B cell (primary cell): ENCODE data around the gene CD81. TPM values are rescaled to one million over a fixed set of nuclear protein-coding genes. Genes with fewer than 3 reads are reported as not detected.

Experiments used
- ATAC-seq: fragments of 200-7000 bp; cut with Tn5 transposase; one replicate; pipeline ENCODE4 v1.10.0; 2021; ENCODE audit warnings: low read depth, mild to moderate bottlenecking, moderate number of reproducible peaks, moderate library complexity
- CTCF ChIA-PET: fragments of 350-600 bp; sonication (Branson Sonifier 250); formaldehyde crosslinking; loops from one replicate; lab custom pipeline; 2021; ENCODE audit warnings: antibody characterized with exemption, inconsistent platforms; lab: Charles Lee
- POLR2A ChIA-PET: fragments of 350-600 bp; sonication (Branson Sonifier 250); formaldehyde crosslinking; loops from one replicate; lab custom pipeline; 2021; ENCODE audit warnings: antibody characterized with exemption; lab: Charles Lee
- DNase-seq: peaks from one replicate; pipeline ENCODE4 v3.0.0; 2013
- H2AFZ ChIP-seq: 2 replicates; pipeline ENCODE4 v1.6.1; 2012; ENCODE audit warnings: mild to moderate bottlenecking, low read depth, low read length; ENCODE audit not compliant: insufficient read depth, poor library complexity, severe bottlenecking
- H3K27ac ChIP-seq, 2 donors: 1 replicate in 1 of 2; 2 replicates in 1 of 2; pipeline ENCODE4 v1.5.1; 2012 to 2013; ENCODE audit warnings: low read length in 2 of 2, mild to moderate bottlenecking in 2 of 2, moderate library complexity in 1 of 2
- H3K27me3 ChIP-seq, 4 experiments: fragments of 200-600 bp in 1 of 4; sonication (generic) in 1 of 4; replicated peaks in 1 of 4; 1 replicate in 2 of 4; 2 replicates in 2 of 4; pipeline versions ENCODE4 v1.6.1 to v1.7.0; 2013 to 2016; ENCODE audit warnings: low read length in 3 of 4, mild to moderate bottlenecking in 2 of 4, mixed read lengths in 1 of 4, moderate library complexity in 1 of 4; ENCODE audit not compliant: insufficient read depth in 4 of 4, control insufficient read depth in 3 of 4; ENCODE audit errors: control extremely low read depth in 1 of 4
- H3K36me3 ChIP-seq, 2 experiments: replicated peaks in 1 of 2; 1 replicate in 1 of 2; 2 replicates in 1 of 2; pipeline versions ENCODE4 v1.6.1 to v1.7.1; 2013; ENCODE audit warnings: low read length in 1 of 2; ENCODE audit not compliant: insufficient read depth in 2 of 2, control insufficient read depth in 1 of 2; ENCODE audit errors: control extremely low read depth in 1 of 2, extremely low read depth in 1 of 2
- H3K4me1 ChIP-seq, 2 donors: fragments of 200-600 bp in 1 of 2; sonication (generic) in 1 of 2; 1 replicate in 1 of 2; 2 replicates in 1 of 2; pipeline versions ENCODE4 v1.5.1 to v1.6.1; 2013 to 2017; ENCODE audit warnings: low read length in 2 of 2; ENCODE audit not compliant: control insufficient read depth in 2 of 2, insufficient read depth in 2 of 2
- H3K4me2 ChIP-seq: replicated peaks from 2 replicates; pipeline ENCODE3; 2012; ENCODE audit warnings: mild to moderate bottlenecking, low read depth, low read length; ENCODE audit not compliant: poor library complexity, severe bottlenecking
- H3K4me3 ChIP-seq, 5 experiments: fragments of 200-600 bp in 1 of 5; sonication (generic) in 1 of 5; 1 replicate in 3 of 5; 2 replicates in 2 of 5; pipeline versions ENCODE4 v1.5.1 to v1.7.0; 2011 to 2016; ENCODE audit warnings: low read length in 4 of 5, mild to moderate bottlenecking in 4 of 5, low read depth in 2 of 5, control low read depth in 1 of 5, moderate library complexity in 1 of 5; ENCODE audit not compliant: insufficient read depth in 1 of 5; ENCODE audit errors: control extremely low read depth in 1 of 5, extremely low read depth in 1 of 5
- H3K79me2 ChIP-seq: fragments of 200-600 bp; sonication (generic); one replicate; pipeline ENCODE4 v1.6.0; 2016; ENCODE audit warnings: low read length; ENCODE audit not compliant: control insufficient read depth, insufficient read depth
- H3K9ac ChIP-seq: fragments of 200-600 bp; sonication (generic); 2 replicates; pipeline ENCODE4 v1.6.1; 2017; ENCODE audit warnings: mild to moderate bottlenecking, low read length, moderate library complexity
- H3K9me3 ChIP-seq, 3 donors: one replicate each; pipeline versions ENCODE4 v1.6.1 to v1.7.1; 2013; ENCODE audit warnings: low read length in 2 of 3; ENCODE audit not compliant: control insufficient read depth in 2 of 3, insufficient read depth in 1 of 3; ENCODE audit errors: control extremely low read depth in 1 of 3
- H4K20me1 ChIP-seq: 2 replicates; pipeline ENCODE4 v1.6.0; 2012; ENCODE audit warnings: mild to moderate bottlenecking, low read length; ENCODE audit not compliant: insufficient read depth, control insufficient read depth, poor library complexity, severe bottlenecking
- H3K27ac Mint-ChIP-seq: one replicate; pipeline ENCODE4 v1.8.0; 2021; ENCODE audit warnings: mixed read lengths
- H3K27me3 Mint-ChIP-seq: one replicate; pipeline ENCODE4 v1.8.0; 2021; ENCODE audit warnings: mixed read lengths
- H3K4me1 Mint-ChIP-seq: one replicate; pipeline ENCODE4 v1.8.0; 2021; ENCODE audit warnings: mixed read lengths
- H3K4me3 Mint-ChIP-seq: one replicate; pipeline ENCODE4 v1.8.0; 2021; ENCODE audit warnings: mixed read lengths
- H3K9me3 Mint-ChIP-seq: one replicate; pipeline ENCODE4 v1.8.0; 2022; ENCODE audit warnings: mixed read lengths; ENCODE audit not compliant: insufficient read depth
- EZH2 ChIP-seq: IDR thresholded peaks from 2 replicates; pipeline ENCODE4 v1.6.1; 2012; ENCODE audit warnings: borderline replicate concordance, low read depth, mild to moderate bottlenecking, moderate library complexity, low read length; ENCODE audit not compliant: insufficient read depth, poor library complexity, severe bottlenecking
- WGBS: methylation state at CpG from one replicate; pipeline ENCODE4 v1.1.5; 2013; ENCODE audit warnings: missing lambda C conversion rate; ENCODE audit not compliant: insufficient coverage; 5-methylcytosine and 5-hydroxymethylcytosine counted together
- intact Hi-C: fragments of 100-400 bp; cut with micrococcal nuclease; formaldehyde crosslinking; loops from one replicate; pipeline ENCODE4 v1.10.0; 2022
- polyA plus RNA-seq: library from polyadenylated mRNA; depleted of rRNA; stranded (reverse); fragments of >200 nt; gene quantifications from 2 replicates; pipeline ENCODE4 v1.2.3, GENCODE V29; 2012
- total RNA-seq, 2 donors: library from RNA; stranded (reverse); fragments of 120-200 nt in 1 of 2; gene quantifications; 1 replicate in 1 of 2; 2 replicates in 1 of 2; pipeline versions ENCODE4 v1.2.3 to v1.2.4, GENCODE V29; 2013 to 2022
- TF ChIP-seq, protein P1 (sequence below): fragments of 200-600 bp; IDR thresholded peaks from one replicate; pipeline ENCODE4 v1.8.0; 2022; ENCODE audit warnings: antibody characterized with exemption, mild to moderate bottlenecking

Gene CD81
- total and polyA plus RNA-seq, 2 donors (not counting 1 experiment from before 2014, with no cell fraction given), result 253 to 361 TPM

DNA sequence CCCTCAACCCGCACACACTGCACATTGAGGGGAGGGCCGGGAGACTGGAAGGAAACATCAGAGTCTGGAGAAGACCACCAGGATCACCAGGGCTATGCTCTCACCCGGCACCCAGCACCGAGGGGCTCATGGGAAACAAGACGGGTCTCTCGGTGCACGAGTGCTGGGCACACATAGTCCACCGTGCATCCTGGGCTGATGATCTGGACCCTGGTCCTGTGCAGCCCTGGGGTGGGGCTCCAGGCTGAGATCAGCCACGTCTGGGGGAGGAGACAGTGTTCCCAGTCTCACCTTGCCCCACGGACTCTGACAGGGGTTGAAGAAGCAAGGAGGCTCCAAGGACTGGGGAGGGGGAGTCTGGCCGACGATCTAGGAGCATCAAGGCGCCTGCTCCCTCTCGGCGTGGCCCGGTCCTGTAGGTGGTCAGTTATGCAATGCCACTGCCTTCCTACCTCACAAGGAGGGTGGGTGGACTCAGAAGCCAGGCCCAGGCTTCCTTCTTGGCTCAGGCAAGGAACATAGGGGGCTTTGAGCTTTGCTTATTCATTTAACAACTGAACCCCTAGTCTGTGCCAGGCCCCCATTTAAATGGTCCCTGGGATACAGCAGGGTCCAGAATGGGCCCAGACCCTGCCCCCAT, 11.4 kb upstream of the CD81 start:
- Histone ChIP-seq H3K4me2 (no peak overlapping the region), H3K79me2 (no peaks in the 10 kb centered on the region), H3K4me3 (no peak overlapping the region), H3K4me1 (no peaks in the 10 kb centered on the region), H3K9me3 (no peaks in the 10 kb centered on the region), H3K9ac (no peak overlapping the region), H3K27ac (no peak overlapping the region), H3K36me3 (no peaks in the 10 kb centered on the region), H2AFZ (no peak overlapping the region), H3K27me3 (no peaks in the 10 kb centered on the region), H4K20me1 (no peaks in the 10 kb centered on the region)
- ATAC-seq (no peak), DNase-seq (no peak)
- Mint-ChIP-seq H3K27ac (no peak overlapping the region), H3K27me3 (no peaks in the 10 kb centered on the region), H3K9me3 (no peaks in the 10 kb centered on the region), H3K4me3 (no peak overlapping the region), H3K4me1 (peaks cover 2% of the 10 kb centered on the region)
- TF ChIP-seq EZH2, result no peak
- TF ChIP-seq, protein P1, sequence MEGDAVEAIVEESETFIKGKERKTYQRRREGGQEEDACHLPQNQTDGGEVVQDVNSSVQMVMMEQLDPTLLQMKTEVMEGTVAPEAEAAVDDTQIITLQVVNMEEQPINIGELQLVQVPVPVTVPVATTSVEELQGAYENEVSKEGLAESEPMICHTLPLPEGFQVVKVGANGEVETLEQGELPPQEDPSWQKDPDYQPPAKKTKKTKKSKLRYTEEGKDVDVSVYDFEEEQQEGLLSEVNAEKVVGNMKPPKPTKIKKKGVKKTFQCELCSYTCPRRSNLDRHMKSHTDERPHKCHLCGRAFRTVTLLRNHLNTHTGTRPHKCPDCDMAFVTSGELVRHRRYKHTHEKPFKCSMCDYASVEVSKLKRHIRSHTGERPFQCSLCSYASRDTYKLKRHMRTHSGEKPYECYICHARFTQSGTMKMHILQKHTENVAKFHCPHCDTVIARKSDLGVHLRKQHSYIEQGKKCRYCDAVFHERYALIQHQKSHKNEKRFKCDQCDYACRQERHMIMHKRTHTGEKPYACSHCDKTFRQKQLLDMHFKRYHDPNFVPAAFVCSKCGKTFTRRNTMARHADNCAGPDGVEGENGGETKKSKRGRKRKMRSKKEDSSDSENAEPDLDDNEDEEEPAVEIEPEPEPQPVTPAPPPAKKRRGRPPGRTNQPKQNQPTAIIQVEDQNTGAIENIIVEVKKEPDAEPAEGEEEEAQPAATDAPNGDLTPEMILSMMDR, result no peak
- CTCF ChIA-PET, result no interaction called here
- WGBS, result 91% methylated on average over 8 of the region's 16 CpGs
- intact Hi-C loops, result no loop called here
- POLR2A ChIA-PET, result no interaction called here

DNA sequence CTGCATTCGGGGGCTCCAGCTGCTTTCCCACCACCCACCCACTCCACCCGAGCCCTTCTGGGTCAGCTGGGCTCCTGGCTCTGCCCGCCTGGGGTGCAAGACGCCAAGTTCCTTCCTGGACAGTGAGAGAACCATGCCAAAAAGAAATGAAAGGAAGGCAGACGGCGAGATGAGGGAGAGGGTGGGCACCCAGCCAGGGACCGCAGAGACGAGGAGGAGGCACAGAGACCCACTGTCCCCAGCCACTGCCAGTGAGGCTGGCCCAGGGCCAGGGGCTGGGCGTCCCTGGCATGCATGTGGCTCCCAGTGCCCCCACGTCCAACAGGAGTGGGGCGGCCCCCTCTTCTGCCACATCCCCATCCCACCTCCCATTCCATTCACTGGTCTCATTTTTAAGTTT, 10.8 kb upstream of the CD81 start:
- Histone ChIP-seq H3K79me2 (no peaks in the 10 kb centered on the region), H3K4me2 (no peak overlapping the region), H3K27ac (no peak overlapping the region), H3K9ac (no peak overlapping the region), H3K27me3 (no peaks in the 10 kb centered on the region), H3K4me1 (no peaks in the 10 kb centered on the region), H4K20me1 (no peaks in the 10 kb centered on the region), H3K4me3 (no peak overlapping the region), H3K9me3 (no peaks in the 10 kb centered on the region), H3K36me3 (no peaks in the 10 kb centered on the region), H2AFZ (no peak overlapping the region)
- H3K4me3 Mint-ChIP-seq, result no peak overlapping the region
- H3K27me3 Mint-ChIP-seq, result no peaks in the 10 kb centered on the region
- ChIA-PET CTCF (interaction anchor here (1.2 to 1.5 kb wide), 2 partner anchors 60 to 62 kb away, joined by 3 to 4 read pairs; no protein-coding TSS in a partner anchor), POLR2A (no interaction called here)
- WGBS, result 46% methylated on average over 9 of the region's 11 CpGs
- no peak for DNase-seq
- peaks cover 2% of the 10 kb centered on the region for H3K4me1 Mint-ChIP-seq
- intact Hi-C loops, result no loop called here
- TF ChIP-seq, protein P1, result no peak
- TF ChIP-seq EZH2, result no peak
- no peak for ATAC-seq
- no peak overlapping the region for H3K27ac Mint-ChIP-seq
- H3K9me3 Mint-ChIP-seq, result no peaks in the 10 kb centered on the region
